GM21717 (cell line): Measurements from ENCODE around the gene ZNF385A.
"Not testable (repeated sequence)": the region's sequence is repeated elsewhere in the genome, so short reads cannot be mapped to it uniquely, and the experiment has no call there.

Source experiments
- ATAC-seq: cut with Tn5 transposase; IDR thresholded peaks from one replicate; pipeline ENCODE4 v1.9.1; 2021; ENCODE audit warnings: mild to moderate bottlenecking, moderate library complexity; ENCODE audit not compliant: unreplicated experiment

ZNF385A gene

GRCh38 chr12:54333420-54334034, 51.0 kb downstream of the ZNF385A start:
- no peak for ATAC-seq

GRCh38 chr12:54331461-54331860, 53.1 kb downstream of the ZNF385A start:
- no peak for ATAC-seq

GRCh38 chr12:54330442-54330841, 54.1 kb downstream of the ZNF385A start:
- no peak for ATAC-seq

GRCh38 chr12:54329759-54330158, 54.8 kb downstream of the ZNF385A start:
- no peak for ATAC-seq

GRCh38 chr12:54328595-54329337, 55.8 kb downstream of the ZNF385A start:
- ATAC-seq: no peak

GRCh38 chr12:54325442-54326109, 59.0 kb downstream of the ZNF385A start:
- not testable (repeated sequence) for ATAC-seq

GRCh38 chr12:54324617-54325441, 59.7 kb downstream of the ZNF385A start, which contains the start of gene COPZ1:
COPZ1 (plus strand) TSS chr12:54325131; CDS start chr12:54325164, 33 bp downstream.
- ATAC-seq: peak; percentile 98

GRCh38 chr12:54321363-54321762, 63.2 kb downstream of the ZNF385A start:
- no peak for ATAC-seq
